Neural crest cell (in vitro differentiated cells): ENCODE data around the gene LRRC27. TPM values are rescaled to one million over a fixed set of nuclear protein-coding genes. Genes with fewer than 3 reads are reported as not detected.

Experiments used
- DNase-seq: peaks from one replicate; pipeline ENCODE4 v3.0.0; 2021; ENCODE audit warnings: low read depth, mixed read lengths, low spot score
- H3K27ac Mint-ChIP-seq: one replicate; pipeline ENCODE4 v1.8.0; 2021; ENCODE audit warnings: mild to moderate bottlenecking, mixed read lengths; ENCODE audit not compliant: unreplicated experiment
- H3K27me3 Mint-ChIP-seq: 2 replicates; pipeline ENCODE4 v1.8.0; 2021; ENCODE audit warnings: low read depth, mild to moderate bottlenecking, mixed read lengths
- H3K36me3 Mint-ChIP-seq: 2 replicates; pipeline ENCODE4 v1.8.0; 2021; ENCODE audit warnings: low read depth, mild to moderate bottlenecking, mixed read lengths
- H3K4me1 Mint-ChIP-seq: 2 replicates; pipeline ENCODE4 v1.8.0; 2021; ENCODE audit warnings: mixed read lengths
- H3K4me3 Mint-ChIP-seq: one replicate; pipeline ENCODE4 v1.8.0; 2021; ENCODE audit warnings: mild to moderate bottlenecking, mixed read lengths
- H3K9me3 Mint-ChIP-seq: 2 replicates; pipeline ENCODE4 v1.8.0; 2021; ENCODE audit warnings: mixed read lengths
- total RNA-seq: library from RNA; stranded (reverse); gene quantifications from 2 replicates; pipeline ENCODE4 v1.2.1, GENCODE V29; 2021
- TF ChIP-seq, protein P1 (sequence below): fragments of 200-600 bp; sonication (generic); conservative IDR thresholded peaks from 2 replicates; pipeline ENCODE4 v1.5.0; 2021; ENCODE audit warnings: antibody characterized with exemption, mild to moderate bottlenecking

LRRC27 gene
- total RNA-seq, 1 donor from 2014 or later = 21.9 TPM

DNA sequence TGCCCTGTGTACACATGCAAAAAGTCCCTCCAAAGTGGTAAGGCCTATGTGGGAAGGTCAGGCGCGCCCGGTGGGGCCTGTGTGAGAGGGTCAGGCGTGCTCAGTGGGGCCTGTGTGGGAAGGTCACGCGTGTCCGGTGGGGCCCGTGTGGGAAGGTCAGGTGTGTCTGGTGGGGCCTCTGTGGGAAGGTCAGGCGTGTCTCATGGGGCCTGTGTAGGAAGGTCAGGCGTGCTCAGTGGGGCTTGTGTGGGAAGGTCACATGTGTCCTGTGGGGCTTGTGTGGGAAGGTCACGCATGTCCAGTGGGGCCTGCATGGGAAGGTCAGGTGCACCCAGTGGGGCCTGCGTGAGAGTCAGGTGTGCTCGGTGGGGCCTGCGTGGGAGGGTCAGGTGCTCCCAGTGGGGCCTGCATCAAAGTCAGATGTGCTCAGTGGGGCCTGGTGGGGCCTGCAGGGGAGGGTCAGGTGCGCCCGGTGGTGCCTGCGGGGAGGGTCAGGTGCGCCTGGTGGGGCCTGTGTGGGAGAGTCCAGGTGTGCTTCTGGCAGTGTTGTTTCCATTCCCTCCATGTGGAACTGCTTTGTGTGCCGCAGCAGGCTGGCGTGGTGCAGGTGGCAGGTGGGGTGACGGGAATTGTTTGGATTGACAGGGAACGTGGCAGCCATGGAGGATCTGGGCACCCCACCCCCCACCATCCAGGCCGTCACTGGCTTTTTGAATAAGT lies 15.4 kb downstream of the LRRC27 start:
- Mint-ChIP-seq H3K27me3 (no peaks in the 10 kb centered on the region), H3K4me1 (no peaks in the 10 kb centered on the region), H3K9me3 (no peaks in the 10 kb centered on the region), H3K27ac (no peak overlapping the region), H3K4me3 (no peak overlapping the region), H3K36me3 (peaks cover 4% of the 10 kb centered on the region)
- no peak for DNase-seq
- TF ChIP-seq, protein P1, sequence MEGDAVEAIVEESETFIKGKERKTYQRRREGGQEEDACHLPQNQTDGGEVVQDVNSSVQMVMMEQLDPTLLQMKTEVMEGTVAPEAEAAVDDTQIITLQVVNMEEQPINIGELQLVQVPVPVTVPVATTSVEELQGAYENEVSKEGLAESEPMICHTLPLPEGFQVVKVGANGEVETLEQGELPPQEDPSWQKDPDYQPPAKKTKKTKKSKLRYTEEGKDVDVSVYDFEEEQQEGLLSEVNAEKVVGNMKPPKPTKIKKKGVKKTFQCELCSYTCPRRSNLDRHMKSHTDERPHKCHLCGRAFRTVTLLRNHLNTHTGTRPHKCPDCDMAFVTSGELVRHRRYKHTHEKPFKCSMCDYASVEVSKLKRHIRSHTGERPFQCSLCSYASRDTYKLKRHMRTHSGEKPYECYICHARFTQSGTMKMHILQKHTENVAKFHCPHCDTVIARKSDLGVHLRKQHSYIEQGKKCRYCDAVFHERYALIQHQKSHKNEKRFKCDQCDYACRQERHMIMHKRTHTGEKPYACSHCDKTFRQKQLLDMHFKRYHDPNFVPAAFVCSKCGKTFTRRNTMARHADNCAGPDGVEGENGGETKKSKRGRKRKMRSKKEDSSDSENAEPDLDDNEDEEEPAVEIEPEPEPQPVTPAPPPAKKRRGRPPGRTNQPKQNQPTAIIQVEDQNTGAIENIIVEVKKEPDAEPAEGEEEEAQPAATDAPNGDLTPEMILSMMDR = no peak

DNA sequence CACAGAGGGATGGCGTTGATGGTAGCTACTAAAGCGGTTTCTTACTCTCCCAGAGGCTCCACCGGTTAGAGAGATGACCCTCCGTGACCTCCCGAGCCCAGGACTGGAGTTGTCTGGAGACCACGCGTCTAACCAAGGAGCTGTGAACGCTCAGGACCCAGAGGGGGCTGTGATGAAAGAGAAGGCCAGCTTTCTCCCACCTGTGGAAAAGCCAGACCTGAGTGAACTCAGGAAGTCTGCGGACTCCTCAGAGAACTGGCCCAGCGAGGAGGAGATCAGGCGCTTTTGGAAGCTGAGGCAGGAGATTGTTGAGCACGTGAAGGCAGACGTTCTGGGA lies 15.9 kb downstream of the LRRC27 start:
- DNase-seq = no peak
- Mint-ChIP-seq H3K36me3 (no peaks in the 10 kb centered on the region), H3K9me3 (no peaks in the 10 kb centered on the region), H3K4me1 (no peaks in the 10 kb centered on the region), H3K4me3 (no peak overlapping the region), H3K27me3 (no peaks in the 10 kb centered on the region), H3K27ac (no peak overlapping the region)
- TF ChIP-seq, protein P1 = no peak

DNA sequence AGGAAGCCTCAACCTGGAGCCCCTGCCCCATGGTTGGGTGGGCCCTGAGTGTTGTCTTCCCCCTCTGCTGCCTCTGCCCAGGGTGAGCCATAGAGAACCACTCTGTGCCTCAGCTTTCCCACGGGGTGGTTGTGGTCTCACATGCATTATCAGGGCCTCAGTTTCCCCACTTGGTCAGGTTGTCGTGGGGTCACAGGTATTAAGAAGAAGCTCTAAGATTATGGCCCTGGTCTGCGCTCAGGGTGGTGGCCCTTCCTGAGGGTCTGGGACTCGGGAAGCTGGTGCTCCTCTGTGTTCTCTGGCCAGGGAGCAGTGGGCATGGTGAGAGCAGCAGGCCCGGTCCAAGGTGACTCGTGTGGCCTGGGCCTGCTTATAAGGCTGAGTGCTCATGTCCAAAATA lies 17.8 kb downstream of the LRRC27 start:
- Mint-ChIP-seq H3K9me3 (no peaks in the 10 kb centered on the region), H3K36me3 (no peaks in the 10 kb centered on the region), H3K27me3 (no peaks in the 10 kb centered on the region), H3K4me1 (no peaks in the 10 kb centered on the region), H3K27ac (no peak overlapping the region), H3K4me3 (no peak overlapping the region)
- TF ChIP-seq, protein P1 = no peak
- DNase-seq = no peak

DNA sequence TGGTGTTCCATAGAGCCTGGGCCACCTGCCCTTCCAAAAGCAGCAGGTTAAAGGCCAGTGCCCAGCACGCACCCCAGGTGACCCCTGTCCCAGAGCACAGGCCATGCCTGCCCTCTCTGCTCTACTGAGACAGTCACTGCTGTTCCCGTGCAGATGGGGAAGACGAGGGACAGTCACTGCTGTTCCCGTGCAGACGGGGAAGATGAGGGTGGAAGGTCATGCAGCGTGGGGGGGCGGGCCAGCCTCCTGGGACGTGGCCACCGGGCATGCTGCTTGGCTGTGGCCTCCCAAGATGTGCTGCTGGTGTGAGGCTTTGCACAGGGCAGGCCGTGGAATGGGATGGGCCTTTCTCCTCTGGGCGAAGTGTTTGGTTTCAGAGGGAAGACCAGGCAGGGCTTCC lies 18.4 kb downstream of the LRRC27 start:
- DNase-seq = no peak
- Mint-ChIP-seq H3K4me3 (no peak overlapping the region), H3K36me3 (no peaks in the 10 kb centered on the region), H3K9me3 (no peaks in the 10 kb centered on the region), H3K4me1 (no peaks in the 10 kb centered on the region), H3K27ac (no peak overlapping the region), H3K27me3 (no peaks in the 10 kb centered on the region)
- TF ChIP-seq, protein P1 = no peak

DNA sequence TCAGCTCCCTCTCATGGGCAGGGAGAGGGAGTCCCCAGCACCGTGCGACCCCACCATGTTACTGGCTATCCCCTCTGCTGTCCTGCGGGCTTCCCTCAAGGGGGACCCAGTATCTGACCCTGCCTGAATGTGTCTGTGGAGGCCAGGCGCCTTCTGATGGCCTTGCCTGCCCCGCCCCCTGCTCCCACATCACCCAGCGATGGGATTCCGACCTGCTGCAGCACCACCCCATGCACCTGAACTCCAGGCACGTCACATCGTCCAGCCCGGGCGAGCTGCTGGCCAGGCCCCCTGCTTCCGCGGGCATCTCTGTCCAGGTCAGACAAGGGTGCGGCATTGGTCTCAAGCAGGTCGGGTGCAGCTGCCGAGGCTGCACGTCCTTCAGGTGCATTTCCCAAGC lies 19.0 kb downstream of the LRRC27 start:
- Mint-ChIP-seq H3K36me3 (no peaks in the 10 kb centered on the region), H3K4me3 (no peak overlapping the region), H3K4me1 (no peaks in the 10 kb centered on the region), H3K27me3 (no peaks in the 10 kb centered on the region), H3K27ac (no peak overlapping the region), H3K9me3 (no peaks in the 10 kb centered on the region)
- TF ChIP-seq, protein P1 = no peak
- DNase-seq = no peak

DNA sequence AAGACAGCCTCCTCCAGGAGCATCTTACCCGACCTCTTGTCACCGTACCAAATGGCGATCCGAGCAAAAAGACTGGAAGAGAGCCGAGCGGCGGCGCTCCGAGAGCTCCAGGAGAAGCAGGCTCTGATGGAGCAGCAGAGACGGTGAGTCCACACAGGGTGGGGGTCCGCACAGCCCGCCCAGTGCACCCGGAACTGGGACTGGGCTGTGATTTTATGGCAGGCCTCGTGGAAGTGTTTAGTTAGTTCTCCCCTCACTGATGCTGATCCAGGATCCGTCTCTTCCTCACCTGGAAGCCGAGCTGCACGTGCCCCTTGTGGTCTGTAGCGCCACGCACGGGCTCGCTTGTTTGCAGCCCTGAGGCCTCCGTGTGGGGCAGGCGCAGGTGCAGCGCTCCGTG lies 19.6 kb downstream of the LRRC27 start:
- H3K4me1 Mint-ChIP-seq = no peaks in the 10 kb centered on the region

More for the DNA sequence above, 19.6 kb downstream of the LRRC27 start:
- DNase-seq = no peak
- TF ChIP-seq, protein P1 = no peak
- Mint-ChIP-seq H3K4me3 (no peak overlapping the region), H3K27me3 (no peaks in the 10 kb centered on the region), H3K36me3 (no peaks in the 10 kb centered on the region), H3K9me3 (no peaks in the 10 kb centered on the region), H3K27ac (no peak overlapping the region)
